EH (cell line): ENCODE measurements around the gene KLC1.

Source experiments
- DNase-seq: peaks from one replicate; pipeline ENCODE4 v3.0.0-alpha.2; 2015; ENCODE audit warnings: low read depth

The KLC1 gene

GRCh38 chr14:103705118-103705503 is 76.1 kb downstream of the KLC1 start:
- DNase-seq = no peak

- DNase-seq = no peak
Observed at GRCh38 chr14:103705504-103706284, 76.7 kb downstream of the KLC1 start.

GRCh38 chr14:103706551-103707328 is 77.7 kb downstream of the KLC1 start:
- no peak for DNase-seq

- no peak for DNase-seq
Observed at GRCh38 chr14:103707329-103708263, 78.6 kb downstream of the KLC1 start.

GRCh38 chr14:103708750-103709187 is 79.8 kb downstream of the KLC1 start:
- DNase-seq = no peak

- DNase-seq = no peak
Observed at GRCh38 chr14:103709814-103710213, 80.8 kb downstream of the KLC1 start.

- DNase-seq = no peak
Observed at GRCh38 chr14:103710771-103711377, 81.9 kb downstream of the KLC1 start.

GRCh38 chr14:103711516-103712431 is 82.8 kb downstream of the KLC1 start:
- peak; percentile 18 for DNase-seq

GRCh38 chr14:103712633-103713247 is 83.7 kb downstream of the KLC1 start:
- no peak for DNase-seq

GRCh38 chr14:103713304-103714062 is 84.5 kb downstream of the KLC1 start:
- DNase-seq = no peak

- DNase-seq = no peak
Observed at GRCh38 chr14:103714063-103714724, 85.2 kb downstream of the KLC1 start.

GRCh38 chr14:103715052-103716000 is 86.3 kb downstream of the KLC1 start, which contains the start of the genes XRCC3 and ZFYVE21:
XRCC3 (minus strand) TSS chr14:103715451; CDS start chr14:103711087, 4,364 bp downstream.
ZFYVE21 (plus strand) TSS chr14:103715810; CDS start chr14:103715842, 32 bp downstream.
- peak; percentile 99 for DNase-seq

- DNase-seq = peak; percentile 45
Observed at GRCh38 chr14:103716091-103716801, 87.2 kb downstream of the KLC1 start.

- no peak for DNase-seq
Observed at GRCh38 chr14:103716899-103717411, 87.9 kb downstream of the KLC1 start.

GRCh38 chr14:103718572-103718971 is 89.6 kb downstream of the KLC1 start:
- no peak for DNase-seq

- DNase-seq = no peak
Observed at GRCh38 chr14:103719751-103720150, 90.7 kb downstream of the KLC1 start.
